NB4 (cell line): ENCODE measurements around the gene SLC11A1.

Source experiments
- DNase-seq: peaks from one replicate; pipeline ENCODE4 v3.0.0; 2010; ENCODE audit warnings: low read depth
- H3K4me3 ChIP-seq: one replicate; pipeline ENCODE4 v1.5.1; 2011; ENCODE audit warnings: mild to moderate bottlenecking, low read depth, low read length, moderate library complexity
- MAX ChIP-seq: IDR thresholded peaks from 2 replicates; pipeline ENCODE4 v1.6.1; 2011; ENCODE audit warnings: low read depth, low read length
- MYC ChIP-seq: IDR thresholded peaks from 2 replicates; pipeline ENCODE4 v1.6.1; 2011; ENCODE audit warnings: low read depth, low read length
- POLR2A ChIP-seq: IDR thresholded peaks from 2 replicates; pipeline ENCODE4 v1.6.1; 2011; ENCODE audit warnings: mild to moderate bottlenecking; ENCODE audit not compliant: insufficient read length; ENCODE audit errors: extremely low read depth
- TF ChIP-seq, protein P1 (sequence below): IDR thresholded peaks from one replicate; pipeline ENCODE4 v1.5.1; 2012; ENCODE audit warnings: low read depth, low read length

The SLC11A1 gene

DNA sequence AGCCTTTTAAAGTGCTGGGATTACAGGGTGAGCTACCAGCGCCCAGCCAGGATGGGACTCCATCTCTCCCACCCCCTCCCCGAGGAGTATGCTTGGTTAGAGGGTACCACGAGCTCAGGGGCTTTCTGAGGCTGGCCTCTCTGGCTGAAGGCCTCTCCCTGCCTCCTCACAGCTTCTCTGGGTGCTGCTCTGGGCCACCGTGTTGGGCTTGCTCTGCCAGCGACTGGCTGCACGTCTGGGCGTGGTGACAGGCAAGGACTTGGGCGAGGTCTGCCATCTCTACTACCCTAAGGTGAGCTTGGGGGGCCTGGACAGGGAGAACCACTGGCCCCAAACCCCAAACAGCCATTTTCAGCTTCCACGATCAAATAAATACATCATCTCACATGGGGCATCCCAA, 2.9 kb downstream of the SLC11A1 start:
- no peak overlapping the region for H3K4me3 ChIP-seq
- no peak for TF ChIP-seq POLR2A
- TF ChIP-seq, protein P1, sequence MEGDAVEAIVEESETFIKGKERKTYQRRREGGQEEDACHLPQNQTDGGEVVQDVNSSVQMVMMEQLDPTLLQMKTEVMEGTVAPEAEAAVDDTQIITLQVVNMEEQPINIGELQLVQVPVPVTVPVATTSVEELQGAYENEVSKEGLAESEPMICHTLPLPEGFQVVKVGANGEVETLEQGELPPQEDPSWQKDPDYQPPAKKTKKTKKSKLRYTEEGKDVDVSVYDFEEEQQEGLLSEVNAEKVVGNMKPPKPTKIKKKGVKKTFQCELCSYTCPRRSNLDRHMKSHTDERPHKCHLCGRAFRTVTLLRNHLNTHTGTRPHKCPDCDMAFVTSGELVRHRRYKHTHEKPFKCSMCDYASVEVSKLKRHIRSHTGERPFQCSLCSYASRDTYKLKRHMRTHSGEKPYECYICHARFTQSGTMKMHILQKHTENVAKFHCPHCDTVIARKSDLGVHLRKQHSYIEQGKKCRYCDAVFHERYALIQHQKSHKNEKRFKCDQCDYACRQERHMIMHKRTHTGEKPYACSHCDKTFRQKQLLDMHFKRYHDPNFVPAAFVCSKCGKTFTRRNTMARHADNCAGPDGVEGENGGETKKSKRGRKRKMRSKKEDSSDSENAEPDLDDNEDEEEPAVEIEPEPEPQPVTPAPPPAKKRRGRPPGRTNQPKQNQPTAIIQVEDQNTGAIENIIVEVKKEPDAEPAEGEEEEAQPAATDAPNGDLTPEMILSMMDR: no peak
- no peak for TF ChIP-seq MAX
- no peak for DNase-seq

- TF ChIP-seq MAX (no peak), POLR2A (no peak)
- TF ChIP-seq, protein P1: no peak
- no peak for DNase-seq
- no peak overlapping the region for H3K4me3 ChIP-seq
Measured at GRCh38 chr2:218386505-218387368, 4.7 kb downstream of the SLC11A1 start.

DNA sequence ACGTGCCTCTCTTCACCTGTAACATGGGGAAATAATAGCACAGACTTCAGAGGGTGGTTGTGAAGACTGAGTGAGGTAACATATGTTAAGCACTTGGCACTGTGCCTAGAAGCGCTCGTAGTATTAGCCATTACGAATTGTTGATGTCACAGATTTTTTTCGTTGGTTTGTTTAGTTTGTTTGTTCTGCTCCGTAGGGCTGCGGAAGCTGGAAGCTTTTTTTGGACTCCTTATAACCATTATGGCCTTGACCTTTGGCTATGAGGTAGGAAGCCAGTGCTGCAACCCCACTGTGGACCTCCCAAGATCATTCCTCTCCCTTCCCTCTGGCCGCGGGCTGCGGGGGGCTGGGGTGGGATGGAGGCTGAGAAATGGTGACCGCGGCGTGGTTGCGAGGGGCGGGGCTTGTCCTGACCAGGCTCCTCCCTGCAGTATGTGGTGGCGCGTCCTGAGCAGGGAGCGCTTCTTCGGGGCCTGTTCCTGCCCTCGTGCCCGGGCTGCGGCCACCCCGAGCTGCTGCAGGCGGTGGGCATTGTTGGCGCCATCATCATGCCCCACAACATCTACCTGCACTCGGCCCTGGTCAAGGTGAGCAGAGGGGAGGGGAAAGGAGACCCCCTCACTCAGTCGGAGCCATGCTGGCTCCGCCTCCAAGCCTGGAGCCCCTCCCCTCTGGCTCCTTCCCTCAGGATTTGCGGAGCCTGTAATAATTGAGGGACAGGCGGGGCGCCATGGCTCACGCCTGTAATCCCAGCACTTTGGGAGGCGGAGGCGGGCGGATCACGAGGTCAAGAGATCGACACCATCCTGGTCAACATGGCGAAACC, 5.5 kb downstream of the SLC11A1 start:
- DNase-seq: no peak
- TF ChIP-seq MAX (no peak), POLR2A (no peak), MYC (no peak)
- TF ChIP-seq, protein P1: no peak
- no peak overlapping the region for H3K4me3 ChIP-seq

DNA sequence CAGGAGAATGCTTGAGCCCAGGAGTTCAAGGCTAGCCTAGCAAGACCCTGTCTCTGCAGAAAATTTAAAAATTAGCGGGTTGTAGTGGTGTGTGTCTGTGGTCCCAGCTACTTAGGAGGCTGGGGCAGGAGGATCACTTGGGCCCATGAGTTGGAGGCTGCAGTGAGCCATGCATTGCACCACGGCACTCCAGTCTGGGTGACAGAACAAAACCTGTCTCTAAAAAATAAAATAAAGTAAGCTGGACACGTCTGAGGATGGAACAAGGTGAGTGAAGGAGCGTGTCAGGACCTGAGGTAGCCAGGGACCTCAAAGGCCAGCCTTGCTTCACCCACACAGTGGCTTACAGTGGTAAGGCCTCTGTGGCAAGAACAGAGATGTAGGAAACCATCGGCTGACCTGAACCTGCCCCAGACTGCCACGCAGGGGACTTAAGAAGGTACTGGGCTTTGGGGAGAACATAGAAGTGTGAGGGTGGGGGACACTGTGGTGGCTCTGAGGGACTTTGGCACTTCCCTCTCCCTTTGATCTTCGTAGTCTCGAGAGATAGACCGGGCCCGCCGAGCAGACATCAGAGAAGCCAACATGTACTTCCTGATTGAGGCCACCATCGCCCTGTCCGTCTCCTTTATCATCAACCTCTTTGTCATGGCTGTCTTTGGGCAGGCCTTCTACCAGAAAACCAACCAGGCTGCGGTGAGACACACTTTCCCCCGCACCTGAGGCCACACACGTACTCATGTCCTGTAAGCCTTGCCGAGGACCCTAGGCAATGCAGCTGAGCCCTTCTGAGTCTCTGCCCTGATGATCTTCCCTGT, 7.5 kb downstream of the SLC11A1 start:
- TF ChIP-seq MYC (no peak), MAX (no peak), POLR2A (no peak)
- TF ChIP-seq, protein P1: no peak
- no peak overlapping the region for H3K4me3 ChIP-seq
- no peak for DNase-seq

DNA sequence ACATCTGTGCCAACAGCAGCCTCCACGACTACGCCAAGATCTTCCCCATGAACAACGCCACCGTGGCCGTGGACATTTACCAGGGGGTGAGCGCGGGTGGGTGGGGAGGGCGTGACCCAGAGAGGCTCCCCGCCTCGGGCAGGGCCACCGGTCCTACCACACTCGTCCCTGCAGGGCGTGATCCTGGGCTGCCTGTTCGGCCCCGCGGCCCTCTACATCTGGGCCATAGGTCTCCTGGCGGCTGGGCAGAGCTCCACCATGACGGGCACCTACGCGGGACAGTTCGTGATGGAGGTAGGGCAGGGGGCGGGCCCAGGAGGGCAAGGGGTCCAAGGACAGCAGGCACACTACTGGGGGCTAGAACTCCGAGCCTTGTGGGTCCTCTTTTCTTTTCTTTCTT, 9.1 kb downstream of the SLC11A1 start:
- H3K4me3 ChIP-seq: no peak overlapping the region
- TF ChIP-seq, protein P1: no peak
- no peak for TF ChIP-seq POLR2A
- TF ChIP-seq MYC: no peak
- TF ChIP-seq MAX: no peak
- no peak for DNase-seq
